Ishikawa (cell line): ENCODE measurements around the gene ZNF618.

Experiments used
- CEBPB ChIP-seq: IDR thresholded peaks from 2 replicates; pipeline ENCODE4 v1.6.1; 2012
- YY1 ChIP-seq: IDR thresholded peaks from 2 replicates; pipeline ENCODE4 v1.6.1; 2012; ENCODE audit warnings: low read depth

DNA sequence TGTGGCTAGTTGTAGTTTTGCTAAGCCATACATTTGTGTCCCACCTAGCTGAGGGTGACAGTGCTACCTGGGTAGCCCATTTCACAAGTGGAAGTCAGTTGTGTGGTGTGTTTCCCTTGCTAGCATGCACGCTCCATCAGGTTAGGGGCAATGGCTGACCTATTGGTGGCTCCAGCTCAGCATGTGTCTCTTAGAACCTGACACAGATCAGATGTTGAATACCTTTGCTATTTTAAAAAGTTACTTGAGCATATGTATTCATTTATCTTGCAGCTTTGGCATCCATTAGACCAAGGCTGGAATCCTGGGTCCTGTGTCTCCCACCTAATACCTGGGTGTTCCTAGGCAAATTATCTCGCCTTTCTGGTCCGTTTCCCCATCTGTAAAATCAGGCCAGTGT, 44.8 kb downstream of the ZNF618 start:
- TF ChIP-seq YY1 (no peak), CEBPB (no peak)
